ENCODE measurements around the gene HEY2.

The HEY2 gene

GRCh38 chr6:125714441-125715090 lies 34.9 kb upstream of the HEY2 start:
- no peak for DNase-seq (ENCODE audit: low read depth)
- H3K4me3 ChIP-seq (ENCODE audit: low read depth, low read length) = no peak overlapping the region
- no peak for TF ChIP-seq CTCF (IDR thresholded peaks at IDR 0.05; ENCODE audit: control insufficient read depth, extremely low read depth, insufficient read depth)

- no peak for TF ChIP-seq CTCF (IDR thresholded peaks at IDR 0.05; ENCODE audit: control insufficient read depth, extremely low read depth, insufficient read depth)
- no peak for DNase-seq (ENCODE audit: low read depth)
- no peak overlapping the region for H3K4me3 ChIP-seq (ENCODE audit: low read depth, low read length)
Measured at GRCh38 chr6:125717120-125717731, 32.2 kb upstream of the HEY2 start.

GRCh38 chr6:125718109-125718508 lies 31.3 kb upstream of the HEY2 start:
- DNase-seq (ENCODE audit: low read depth) = peak; percentile 80
- no peak for TF ChIP-seq CTCF (IDR thresholded peaks at IDR 0.05; ENCODE audit: control insufficient read depth, extremely low read depth, insufficient read depth)
- H3K4me3 ChIP-seq (ENCODE audit: low read depth, low read length) = no peak overlapping the region

GRCh38 chr6:125722886-125723285 lies 26.5 kb upstream of the HEY2 start:
- TF ChIP-seq CTCF (IDR thresholded peaks at IDR 0.05; ENCODE audit: control insufficient read depth, extremely low read depth, insufficient read depth) = no peak
- no peak overlapping the region for H3K4me3 ChIP-seq (ENCODE audit: low read depth, low read length)
- no peak for DNase-seq (ENCODE audit: low read depth)

GRCh38 chr6:125727216-125727615 lies 22.2 kb upstream of the HEY2 start:
- H3K4me3 ChIP-seq (ENCODE audit: low read depth, low read length) = no peak overlapping the region
- no peak for TF ChIP-seq CTCF (IDR thresholded peaks at IDR 0.05; ENCODE audit: control insufficient read depth, extremely low read depth, insufficient read depth)
- DNase-seq (ENCODE audit: low read depth) = no peak

GRCh38 chr6:125728739-125729138 lies 20.7 kb upstream of the HEY2 start:
- no peak for TF ChIP-seq CTCF (IDR thresholded peaks at IDR 0.05; ENCODE audit: control insufficient read depth, extremely low read depth, insufficient read depth)
- no peak overlapping the region for H3K4me3 ChIP-seq (ENCODE audit: low read depth, low read length)
- DNase-seq (ENCODE audit: low read depth) = no peak

- no peak overlapping the region for H3K4me3 ChIP-seq (ENCODE audit: low read depth, low read length)
- no peak for DNase-seq (ENCODE audit: low read depth)
- TF ChIP-seq CTCF (IDR thresholded peaks at IDR 0.05; ENCODE audit: control insufficient read depth, extremely low read depth, insufficient read depth) = no peak
Measured at GRCh38 chr6:125729983-125730382, 19.4 kb upstream of the HEY2 start.
